Activated T-cell treated with anti-CD3 and anti-CD28 coated beads for 1 hour (primary cell): ENCODE measurements around the gene CISD3.
A peak's percentile ranks its signal among the peaks of the same experiment; 100 is the strongest.

ENCODE experiments used
- DNase-seq: peaks from one replicate; pipeline ENCODE4 v3.0.0-alpha.2; 2020; ENCODE audit warnings: low read depth

CISD3 gene

GRCh38 chr17:38728290-38728831 is 1.8 kb upstream of the CISD3 start:
- DNase-seq = peak; percentile 49

GRCh38 chr17:38729368-38729885 is 714 bp upstream of the CISD3 start:
- no peak for DNase-seq

- no peak for DNase-seq
Measured at GRCh38 chr17:38730526-38731379, 612 bp downstream of the CISD3 start.

GRCh38 chr17:38731526-38732294 is 1.6 kb downstream of the CISD3 start:
- DNase-seq = no peak

GRCh38 chr17:38732376-38733281 is 2.5 kb downstream of the CISD3 start:
- no peak for DNase-seq

- DNase-seq = no peak
Measured at GRCh38 chr17:38733282-38733981, 3.3 kb downstream of the CISD3 start.

GRCh38 chr17:38733982-38734973 is 4.1 kb downstream of the CISD3 start:
- DNase-seq = no peak

GRCh38 chr17:38735161-38735997 is 5.2 kb downstream of the CISD3 start:
- DNase-seq = peak; percentile 81

GRCh38 chr17:38738007-38738662 is 8.0 kb downstream of the CISD3 start:
- no peak for DNase-seq

GRCh38 chr17:38738686-38739085 is 8.5 kb downstream of the CISD3 start:
- no peak for DNase-seq

GRCh38 chr17:38739305-38739704 is 9.2 kb downstream of the CISD3 start:
- DNase-seq = no peak

GRCh38 chr17:38740044-38740443 is 9.9 kb downstream of the CISD3 start:
- DNase-seq = no peak

- DNase-seq = no peak
Measured at GRCh38 chr17:38740806-38741205, 10.7 kb downstream of the CISD3 start.

GRCh38 chr17:38741461-38741860 is 11.3 kb downstream of the CISD3 start:
- DNase-seq = no peak

GRCh38 chr17:38741921-38742410 is 11.8 kb downstream of the CISD3 start:
- no peak for DNase-seq

GRCh38 chr17:38742411-38743308 is 12.5 kb downstream of the CISD3 start:
- no peak for DNase-seq

- no peak for DNase-seq
Measured at GRCh38 chr17:38743556-38744171, 13.5 kb downstream of the CISD3 start.
